Effector memory CD8-positive, alpha-beta T cell (primary cell): ENCODE data around the gene COA6.
"Not testable (repeated sequence)": the region's sequence is repeated elsewhere in the genome, so short reads cannot be mapped to it uniquely, and the experiment has no call there.

Experiments
- ATAC-seq: fragments of 150-1000 bp; cut with Tn5 transposase; replicated peaks from 2 replicates; pipeline ENCODE4 v1.10.0; 2021; ENCODE audit warnings: mild to moderate bottlenecking, moderate library complexity
- DNase-seq, 3 experiments: peaks; one replicate each; pipeline ENCODE4 v3.0.0; 2021
- H3K27ac Mint-ChIP-seq, 2 donors: one replicate each; pipeline ENCODE4 v1.8.0; 2022; ENCODE audit warnings: mild to moderate bottlenecking in 2 of 2, mixed read lengths in 2 of 2, moderate library complexity in 2 of 2
- H3K27me3 Mint-ChIP-seq, 2 donors: one replicate each; pipeline ENCODE4 v1.8.0; 2022; ENCODE audit warnings: mixed read lengths in 2 of 2
- H3K36me3 Mint-ChIP-seq: one replicate; pipeline ENCODE4 v1.8.0; 2022; ENCODE audit warnings: mild to moderate bottlenecking, moderate library complexity, mixed read lengths; ENCODE audit not compliant: insufficient read depth
- H3K4me1 Mint-ChIP-seq, 2 donors: one replicate each; pipeline ENCODE4 v1.8.0; 2022; ENCODE audit warnings: low read depth in 2 of 2, mixed read lengths in 2 of 2
- H3K4me3 Mint-ChIP-seq, 2 donors: one replicate each; pipeline ENCODE4 v1.8.0; 2022; ENCODE audit warnings: mild to moderate bottlenecking in 2 of 2, mixed read lengths in 2 of 2, moderate library complexity in 2 of 2
- H3K9me3 Mint-ChIP-seq, 2 donors: one replicate each; pipeline ENCODE4 v1.8.0; 2022; ENCODE audit warnings: mixed read lengths in 2 of 2

COA6 gene

DNA sequence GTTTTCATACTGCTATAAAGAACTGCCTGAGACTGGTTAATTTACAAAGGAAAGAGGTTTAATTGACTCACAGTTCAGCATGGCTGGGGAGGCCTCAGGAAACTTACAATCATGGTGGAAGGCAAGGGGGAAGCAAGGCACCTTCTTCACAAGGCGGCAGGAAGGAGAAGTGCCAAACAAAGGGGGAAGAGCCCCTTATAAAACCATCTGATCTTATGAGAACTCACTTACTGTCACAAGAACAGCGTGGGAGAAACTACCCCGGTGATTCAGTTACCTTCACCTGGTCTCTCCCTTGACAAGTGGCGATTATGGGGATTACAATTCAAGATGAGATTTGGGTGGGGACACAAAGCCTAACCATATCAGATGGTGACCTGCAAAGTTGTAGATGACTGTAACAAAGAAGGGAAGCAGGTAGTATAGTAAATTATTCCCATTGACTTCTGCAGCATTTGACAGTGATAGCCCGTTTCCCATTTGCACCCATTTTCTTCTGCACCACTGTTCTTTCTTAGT, 6.4 kb downstream of the COA6 start:
- not testable (repeated sequence) for ATAC-seq, DNase-seq, H3K4me3 Mint-ChIP-seq, H3K27me3 Mint-ChIP-seq, H3K9me3 Mint-ChIP-seq
- Mint-ChIP-seq H3K4me1 (peaks cover 26 to 33% of the 10 kb centered on the region in 2 donors), H3K27ac (peak overlapping the region in 1 of 2 donors; percentile 16), H3K36me3 (peaks cover 40% of the 10 kb centered on the region)

DNA sequence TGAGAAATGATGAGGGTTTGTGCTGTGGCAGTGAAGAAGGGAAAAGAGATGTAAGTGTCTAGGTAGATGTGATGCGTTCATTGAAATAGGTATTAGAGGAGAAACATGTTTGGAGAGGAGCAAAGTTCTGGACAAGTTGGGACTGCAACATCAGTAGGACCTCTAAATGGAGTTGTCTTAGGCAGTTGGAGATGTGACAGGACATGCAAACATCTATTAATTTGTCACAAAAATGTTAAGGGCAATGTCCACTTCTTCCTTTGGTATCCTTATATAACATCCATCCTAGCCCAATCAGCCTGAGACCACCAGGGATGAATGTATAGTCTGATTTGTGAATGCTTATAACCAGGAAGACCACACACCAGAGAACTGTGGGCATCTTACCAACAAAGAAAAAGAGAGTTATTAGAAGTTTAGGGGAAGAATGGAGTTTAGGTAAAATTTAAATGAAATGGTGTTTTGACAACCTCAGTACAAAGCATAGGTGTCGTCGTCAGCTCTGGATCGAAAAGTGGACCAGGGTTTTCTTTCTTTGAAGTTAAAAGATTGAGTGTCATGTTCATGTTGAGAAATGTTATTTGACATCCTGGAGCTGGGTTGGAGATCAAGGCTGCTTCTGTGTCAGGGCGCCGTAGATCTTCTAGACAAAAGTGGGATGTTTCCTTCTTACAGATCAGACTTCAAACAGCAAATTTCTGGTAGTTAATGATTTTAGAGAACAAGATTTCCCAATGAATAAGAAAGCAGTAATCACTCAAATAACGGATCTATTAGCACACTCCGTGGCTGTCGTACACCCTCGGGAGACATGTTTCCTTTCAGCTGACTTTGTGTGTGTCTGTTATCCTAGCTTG, 8.7 kb downstream of the COA6 start:
- Mint-ChIP-seq H3K4me3 (no peak overlapping the region), H3K36me3 (peaks cover 39% of the 10 kb centered on the region), H3K27ac (peak overlapping the region; percentile 28 to 47), H3K27me3 (no peaks in the 10 kb centered on the region), H3K4me1 (peaks cover 20 to 34% of the 10 kb centered on the region in 2 donors), H3K9me3 (no peaks in the 10 kb centered on the region)
- ATAC-seq (no peak), DNase-seq (no peak)

DNA sequence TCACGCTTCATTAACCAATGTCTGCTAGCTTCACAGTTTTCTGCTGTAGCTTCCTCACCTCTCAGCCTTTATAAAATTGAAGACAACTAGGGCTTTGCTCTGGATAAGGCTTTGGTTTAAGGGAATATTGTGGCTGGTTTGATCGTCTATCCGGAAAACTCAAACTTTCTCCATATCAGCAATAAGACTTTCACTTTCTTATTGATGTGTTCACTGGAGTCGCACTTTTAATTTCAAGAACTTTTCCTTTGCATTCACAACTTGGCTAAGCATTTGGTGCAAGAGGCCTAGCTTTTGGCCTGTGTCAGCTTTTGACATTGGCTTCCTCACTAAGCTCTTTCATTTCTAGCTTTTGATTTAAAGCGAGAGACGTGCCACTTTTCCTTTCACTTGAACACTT, 12.9 kb downstream of the COA6 start:
- no peak for ATAC-seq
- H3K27me3 Mint-ChIP-seq = no peaks in the 10 kb centered on the region
- no peak for DNase-seq
- H3K4me1 Mint-ChIP-seq = peaks cover 6 to 23% of the 10 kb centered on the region in 2 donors
- peaks cover 27% of the 10 kb centered on the region for H3K36me3 Mint-ChIP-seq
- no peaks in the 10 kb centered on the region for H3K9me3 Mint-ChIP-seq
- peak overlapping the region in 1 of 2 donors; percentile 35 for H3K4me3 Mint-ChIP-seq
- peak overlapping the region; percentile 65 to 89 for H3K27ac Mint-ChIP-seq

DNA sequence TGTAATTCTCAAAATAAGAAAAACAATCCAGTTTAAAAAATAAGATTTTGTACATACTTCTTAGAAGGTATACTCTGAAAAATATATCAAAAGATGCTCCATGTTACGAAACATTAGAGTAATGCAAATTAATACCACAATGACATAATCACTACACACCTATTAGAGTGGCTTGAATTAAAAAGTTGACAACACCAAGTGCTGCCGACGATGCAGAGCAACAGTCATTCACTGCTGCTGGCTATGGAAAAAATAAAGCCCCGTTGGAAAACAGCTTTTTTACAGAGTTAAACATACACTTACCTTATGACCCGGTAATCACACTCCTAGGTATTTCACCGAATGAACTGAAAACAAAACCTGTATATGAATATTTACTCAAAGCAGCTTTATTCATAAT, 14.8 kb downstream of the COA6 start:
- peaks cover 39% of the 10 kb centered on the region for H3K36me3 Mint-ChIP-seq
- no peak overlapping the region for H3K27ac Mint-ChIP-seq
- peaks cover 2 to 13% of the 10 kb centered on the region in 2 donors for H3K4me1 Mint-ChIP-seq
- ATAC-seq (no peak), DNase-seq (no peak)
- H3K27me3 Mint-ChIP-seq = no peaks in the 10 kb centered on the region
- H3K9me3 Mint-ChIP-seq = no peaks in the 10 kb centered on the region
- no peak overlapping the region for H3K4me3 Mint-ChIP-seq

DNA sequence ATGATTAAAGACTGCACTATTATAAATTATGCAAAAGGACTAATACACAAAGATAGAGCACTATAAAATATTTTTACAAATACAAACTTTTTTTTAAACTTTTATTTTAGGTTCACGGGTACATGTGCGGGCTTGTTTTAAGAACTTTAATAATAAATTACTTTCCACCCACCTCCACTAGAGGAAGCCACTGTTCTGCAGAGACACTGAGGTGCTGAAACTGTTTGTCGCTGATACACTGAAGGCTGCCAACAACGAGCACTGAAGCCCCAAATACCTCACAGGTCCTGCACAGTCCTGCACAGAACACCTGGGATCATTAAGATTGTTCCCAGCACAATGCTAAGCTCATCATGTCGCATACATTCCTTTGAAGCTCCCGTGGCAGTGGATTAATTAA, 19.9 kb downstream of the COA6 start:
- Mint-ChIP-seq H3K36me3 (peaks cover 28% of the 10 kb centered on the region), H3K27me3 (no peaks in the 10 kb centered on the region), H3K27ac (no peak overlapping the region), H3K4me3 (no peak overlapping the region), H3K4me1 (peaks cover 4 to 6% of the 10 kb centered on the region in 2 donors), H3K9me3 (no peaks in the 10 kb centered on the region)
- ATAC-seq (no peak), DNase-seq (no peak)

DNA sequence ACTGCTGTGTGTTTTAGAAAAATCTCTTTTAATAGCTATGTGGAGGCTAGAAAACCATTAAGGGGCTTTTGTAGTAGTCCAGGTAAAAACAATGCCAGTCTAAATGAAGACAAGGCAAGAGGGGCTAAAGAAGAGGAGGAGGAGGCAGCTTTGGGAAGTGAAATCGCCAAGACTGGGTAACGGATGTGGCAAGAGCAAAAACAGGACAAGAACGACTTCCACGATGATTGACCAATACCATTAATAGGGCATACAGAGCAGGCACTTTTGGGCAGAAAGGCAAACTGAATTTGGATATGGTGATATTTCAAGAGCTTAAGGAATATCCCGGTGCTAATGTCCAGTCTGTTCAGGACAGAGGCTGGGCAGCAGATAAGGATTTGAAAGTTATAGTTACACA, 22.0 kb downstream of the COA6 start:
- Mint-ChIP-seq H3K9me3 (no peaks in the 10 kb centered on the region), H3K27ac (peak overlapping the region in 1 of 2 donors; percentile 4), H3K36me3 (peaks cover 23% of the 10 kb centered on the region), H3K4me1 (peaks cover 10 to 18% of the 10 kb centered on the region in 2 donors), H3K27me3 (no peaks in the 10 kb centered on the region), H3K4me3 (no peak overlapping the region)
- DNase-seq (no peak), ATAC-seq (no peak)

DNA sequence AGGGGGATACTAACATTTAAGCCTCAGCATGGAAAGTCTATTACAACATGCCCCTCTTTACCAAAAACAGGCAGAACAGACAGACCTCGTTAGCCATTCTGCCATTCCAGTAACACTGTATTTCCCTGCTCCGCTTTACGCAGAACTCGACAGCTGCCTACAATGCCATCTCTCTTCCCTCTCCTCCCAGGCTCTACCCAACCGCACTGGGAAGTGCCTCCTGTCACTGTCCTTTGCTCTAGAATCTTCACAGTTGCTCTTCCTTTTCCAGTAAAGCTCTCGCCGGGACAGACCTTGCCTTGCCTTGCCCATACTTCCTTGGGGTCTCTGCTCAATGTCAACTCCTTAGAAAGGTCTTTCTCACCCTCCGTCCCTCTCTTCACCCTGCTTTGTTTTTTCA, 22.8 kb downstream of the COA6 start:
- Mint-ChIP-seq H3K9me3 (no peaks in the 10 kb centered on the region), H3K27ac (no peak overlapping the region), H3K36me3 (peaks cover 15% of the 10 kb centered on the region), H3K4me3 (no peak overlapping the region), H3K4me1 (peaks cover 13 to 25% of the 10 kb centered on the region in 2 donors), H3K27me3 (no peaks in the 10 kb centered on the region)
- no peak for ATAC-seq
- DNase-seq = no peak

DNA sequence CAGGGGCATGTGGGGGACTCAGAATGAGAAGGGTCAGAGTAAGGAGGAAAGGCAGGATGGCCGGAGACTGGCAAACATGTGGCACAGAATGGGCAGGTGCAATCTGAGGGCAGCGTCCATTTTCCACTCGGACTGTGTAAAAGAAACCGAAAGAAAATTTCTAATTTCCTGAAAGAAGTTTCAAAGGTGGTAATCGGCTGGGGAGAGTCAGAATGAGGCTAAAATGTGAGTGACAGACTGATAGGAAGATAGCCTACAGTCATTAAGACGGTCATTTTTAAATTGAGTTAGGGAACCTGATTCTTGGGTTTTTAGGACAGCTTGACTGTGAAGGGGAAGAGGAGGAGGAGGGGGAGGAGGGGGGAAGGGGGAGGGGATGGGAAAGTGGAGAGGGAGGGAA, 23.6 kb downstream of the COA6 start:
- no peak overlapping the region for H3K4me3 Mint-ChIP-seq
- no peaks in the 10 kb centered on the region for H3K27me3 Mint-ChIP-seq
- peaks cover 18 to 33% of the 10 kb centered on the region in 2 donors for H3K4me1 Mint-ChIP-seq
- no peaks in the 10 kb centered on the region for H3K9me3 Mint-ChIP-seq
- ATAC-seq (no peak), DNase-seq (no peak)
- H3K36me3 Mint-ChIP-seq = peaks cover 14% of the 10 kb centered on the region
- peak overlapping the region; percentile 66 for H3K27ac Mint-ChIP-seq

DNA sequence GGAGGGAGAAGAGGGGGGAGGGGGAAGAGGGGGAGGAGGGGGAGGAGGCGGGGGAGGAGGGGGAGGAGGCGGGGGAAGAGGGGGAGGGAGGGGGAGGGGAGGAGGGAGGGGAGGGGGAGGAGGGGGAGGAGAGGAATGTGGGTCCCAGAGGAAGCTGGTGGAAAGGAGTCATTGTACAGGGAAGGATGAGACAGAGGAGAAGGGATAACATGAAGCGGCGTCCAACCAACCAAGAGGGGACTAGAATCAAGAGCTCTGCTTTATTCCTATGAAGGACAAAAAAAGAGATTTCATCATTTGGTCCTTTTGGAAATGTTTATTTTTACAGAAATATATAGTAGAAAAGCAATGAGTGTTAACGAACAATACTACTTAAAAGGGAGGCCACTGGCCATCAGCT, 24.5 kb downstream of the COA6 start:
- Mint-ChIP-seq H3K27ac (no peak overlapping the region), H3K4me3 (no peak overlapping the region), H3K9me3 (no peaks in the 10 kb centered on the region), H3K36me3 (peaks cover 6% of the 10 kb centered on the region), H3K4me1 (peaks cover 21 to 37% of the 10 kb centered on the region in 2 donors), H3K27me3 (no peaks in the 10 kb centered on the region)
- DNase-seq (no peak), ATAC-seq (no peak)

DNA sequence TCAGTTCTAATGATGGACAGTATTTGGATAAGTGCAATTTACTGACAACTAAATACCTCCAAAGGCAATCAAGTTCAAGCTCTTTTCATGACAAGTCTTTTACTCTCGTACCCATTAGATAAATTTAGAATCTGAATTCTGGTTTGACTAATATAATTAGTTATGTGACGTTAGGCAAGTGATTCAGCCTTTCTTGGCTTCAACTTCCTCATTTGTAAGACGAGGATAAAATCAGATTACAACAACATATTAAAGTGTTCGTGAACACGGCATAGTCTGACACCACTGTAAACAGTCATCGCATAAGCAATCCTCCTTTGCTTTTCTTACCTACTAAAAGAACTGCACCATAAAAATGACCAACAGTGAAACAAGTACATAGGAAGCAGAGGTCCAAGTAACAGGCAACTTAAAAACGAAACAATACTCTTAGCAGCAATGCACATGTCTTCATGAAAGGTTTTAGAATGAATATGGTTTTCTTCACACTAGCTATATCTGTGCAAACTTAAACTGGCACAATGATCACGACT, 25.7 kb downstream of the COA6 start:
- H3K4me1 Mint-ChIP-seq = peaks cover 21 to 41% of the 10 kb centered on the region in 2 donors
- ATAC-seq (peak; percentile 37), DNase-seq (no peak)
- H3K36me3 Mint-ChIP-seq = peaks cover 3% of the 10 kb centered on the region
- no peaks in the 10 kb centered on the region for H3K27me3 Mint-ChIP-seq
- H3K4me3 Mint-ChIP-seq = peak overlapping the region; percentile 61 to 62
- peak overlapping the region; percentile 75 to 91 for H3K27ac Mint-ChIP-seq
- H3K9me3 Mint-ChIP-seq = no peaks in the 10 kb centered on the region

DNA sequence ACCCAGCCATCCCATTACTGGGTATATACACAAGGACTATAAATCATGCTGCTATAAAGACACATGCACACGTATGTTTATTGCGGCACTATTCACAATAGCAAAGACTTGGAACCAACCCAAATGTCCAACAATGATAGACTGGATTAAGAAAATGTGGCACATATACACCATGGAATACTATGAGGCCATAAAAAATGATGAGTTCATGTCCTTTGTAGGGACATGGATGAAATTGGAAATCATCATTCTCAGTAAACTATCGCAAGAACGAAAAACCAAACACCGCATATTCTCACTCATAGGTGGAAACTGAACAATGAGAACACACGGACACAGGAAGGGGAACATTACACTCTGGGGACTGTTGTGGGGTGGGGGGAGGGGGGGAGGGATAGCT, 26.3 kb downstream of the COA6 start:
- ATAC-seq, H3K27me3 Mint-ChIP-seq, H3K9me3 Mint-ChIP-seq, DNase-seq, H3K36me3 Mint-ChIP-seq: not testable (repeated sequence)
- H3K27ac Mint-ChIP-seq = peak overlapping the region; percentile 75 to 92
- H3K4me3 Mint-ChIP-seq = peak overlapping the region; percentile 61 to 62
- H3K4me1 Mint-ChIP-seq = peaks cover 21 to 41% of the 10 kb centered on the region in 2 donors

DNA sequence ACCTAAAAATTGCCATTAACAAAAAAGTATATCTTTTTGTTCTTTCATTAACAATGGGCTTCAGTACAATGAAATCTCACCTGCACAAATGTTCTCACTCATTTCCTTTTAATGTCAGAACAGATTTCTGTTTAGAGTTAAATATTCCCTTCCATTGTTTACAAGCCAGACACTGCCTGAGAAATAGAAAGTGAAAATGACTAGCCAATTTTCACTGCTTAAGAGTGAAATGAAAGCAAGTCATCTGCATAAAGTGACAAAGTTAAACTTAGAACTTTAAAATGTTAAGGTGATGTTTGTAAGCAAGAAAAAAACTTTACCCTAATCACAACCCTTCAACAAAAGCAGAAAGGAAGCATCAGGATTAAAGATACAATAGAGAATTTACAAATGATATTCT, 27.5 kb downstream of the COA6 start:
- peak overlapping the region; percentile 75 to 92 for H3K27ac Mint-ChIP-seq
- peaks cover 20 to 41% of the 10 kb centered on the region in 2 donors for H3K4me1 Mint-ChIP-seq
- no peaks in the 10 kb centered on the region for H3K9me3 Mint-ChIP-seq
- DNase-seq (no peak), ATAC-seq (peak; percentile 74)
- H3K4me3 Mint-ChIP-seq = peak overlapping the region; percentile 30 to 71
- H3K36me3 Mint-ChIP-seq = no peaks in the 10 kb centered on the region
- no peaks in the 10 kb centered on the region for H3K27me3 Mint-ChIP-seq

DNA sequence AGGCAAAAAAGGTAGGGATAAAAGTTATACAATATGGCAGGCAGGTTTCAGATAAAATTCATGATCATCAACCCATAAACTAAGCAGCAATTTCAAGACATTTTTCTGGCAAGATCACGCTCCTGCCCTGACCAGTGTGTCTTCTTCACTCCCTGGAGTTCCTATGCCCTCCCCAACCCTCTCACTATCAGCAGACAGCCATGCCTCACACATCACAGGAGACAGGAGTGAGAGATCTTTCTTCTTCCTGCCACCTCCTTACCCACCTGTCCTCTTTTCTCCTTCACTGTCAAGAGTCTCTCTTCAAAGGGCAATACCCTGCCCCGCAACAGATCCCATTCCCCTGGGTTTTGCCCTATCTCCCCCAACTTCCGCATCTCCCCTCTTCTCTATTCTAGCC, 28.4 kb downstream of the COA6 start:
- H3K27me3 Mint-ChIP-seq = no peaks in the 10 kb centered on the region
- peak overlapping the region; percentile 75 to 92 for H3K27ac Mint-ChIP-seq
- no peak for DNase-seq
- H3K4me3 Mint-ChIP-seq = peak overlapping the region; percentile 30 to 71
- ATAC-seq = no peak
- H3K4me1 Mint-ChIP-seq = peaks cover 19 to 40% of the 10 kb centered on the region in 2 donors
- no peaks in the 10 kb centered on the region for H3K36me3 Mint-ChIP-seq
- H3K9me3 Mint-ChIP-seq = no peaks in the 10 kb centered on the region

DNA sequence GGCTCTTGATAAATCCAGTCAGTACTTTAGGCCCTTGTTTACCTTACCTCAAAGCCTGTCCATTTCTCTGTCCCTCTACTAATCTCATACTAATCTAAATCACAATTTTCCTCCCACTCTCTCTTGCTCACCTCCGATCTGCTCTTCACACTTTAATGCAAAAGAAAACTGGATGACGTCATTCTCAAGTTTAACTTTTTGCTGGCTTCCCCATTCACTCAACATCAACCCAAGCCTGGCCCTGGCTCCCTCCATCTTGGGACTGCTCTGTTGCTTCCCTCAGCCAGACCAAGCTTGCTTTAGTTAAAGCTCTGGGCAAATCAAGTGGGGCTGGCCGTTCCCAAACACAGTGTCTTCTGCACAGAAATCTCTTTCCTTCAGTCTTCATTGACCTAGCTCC, 29.7 kb downstream of the COA6 start:
- Mint-ChIP-seq H3K4me1 (peaks cover 16 to 37% of the 10 kb centered on the region in 2 donors), H3K27me3 (no peaks in the 10 kb centered on the region), H3K4me3 (no peak overlapping the region), H3K36me3 (no peaks in the 10 kb centered on the region), H3K9me3 (no peaks in the 10 kb centered on the region), H3K27ac (peak overlapping the region; percentile 0 to 36)
- DNase-seq (no peak), ATAC-seq (no peak)
